Measurements from ENCODE around the gene ANKRD29.

Gene ANKRD29

GRCh38 chr18:23648940-23649607 is 13.6 kb downstream of the ANKRD29 start:
- TF ChIP-seq, protein P1, sequence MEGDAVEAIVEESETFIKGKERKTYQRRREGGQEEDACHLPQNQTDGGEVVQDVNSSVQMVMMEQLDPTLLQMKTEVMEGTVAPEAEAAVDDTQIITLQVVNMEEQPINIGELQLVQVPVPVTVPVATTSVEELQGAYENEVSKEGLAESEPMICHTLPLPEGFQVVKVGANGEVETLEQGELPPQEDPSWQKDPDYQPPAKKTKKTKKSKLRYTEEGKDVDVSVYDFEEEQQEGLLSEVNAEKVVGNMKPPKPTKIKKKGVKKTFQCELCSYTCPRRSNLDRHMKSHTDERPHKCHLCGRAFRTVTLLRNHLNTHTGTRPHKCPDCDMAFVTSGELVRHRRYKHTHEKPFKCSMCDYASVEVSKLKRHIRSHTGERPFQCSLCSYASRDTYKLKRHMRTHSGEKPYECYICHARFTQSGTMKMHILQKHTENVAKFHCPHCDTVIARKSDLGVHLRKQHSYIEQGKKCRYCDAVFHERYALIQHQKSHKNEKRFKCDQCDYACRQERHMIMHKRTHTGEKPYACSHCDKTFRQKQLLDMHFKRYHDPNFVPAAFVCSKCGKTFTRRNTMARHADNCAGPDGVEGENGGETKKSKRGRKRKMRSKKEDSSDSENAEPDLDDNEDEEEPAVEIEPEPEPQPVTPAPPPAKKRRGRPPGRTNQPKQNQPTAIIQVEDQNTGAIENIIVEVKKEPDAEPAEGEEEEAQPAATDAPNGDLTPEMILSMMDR (IDR thresholded peaks at IDR 0.05; ENCODE audit: borderline replicate concordance, control extremely low read depth, extremely low read depth, insufficient read depth, missing control alignments), result no peak
- in situ Hi-C loops (cut with MboI; ENCODE audit: low sequenced_read_pairs, unreplicated experiment), result no loop called here
- no peak for DNase-seq (ENCODE audit: low spot score)

- TF ChIP-seq, protein P1 (IDR thresholded peaks at IDR 0.05; ENCODE audit: borderline replicate concordance, control extremely low read depth, extremely low read depth, insufficient read depth, missing control alignments), result no peak
- in situ Hi-C loops (cut with MboI; ENCODE audit: low sequenced_read_pairs, unreplicated experiment), result no loop called here
- DNase-seq (ENCODE audit: low spot score), result no peak
Observed at GRCh38 chr18:23648456-23648855, 14.3 kb downstream of the ANKRD29 start.

GRCh38 chr18:23646282-23646681 is 16.4 kb downstream of the ANKRD29 start:
- DNase-seq (ENCODE audit: low spot score), result no peak
- TF ChIP-seq, protein P1 (IDR thresholded peaks at IDR 0.05; ENCODE audit: borderline replicate concordance, control extremely low read depth, extremely low read depth, insufficient read depth, missing control alignments), result no peak
- in situ Hi-C loops (cut with MboI; ENCODE audit: low sequenced_read_pairs, unreplicated experiment), result no loop called here

DNA sequence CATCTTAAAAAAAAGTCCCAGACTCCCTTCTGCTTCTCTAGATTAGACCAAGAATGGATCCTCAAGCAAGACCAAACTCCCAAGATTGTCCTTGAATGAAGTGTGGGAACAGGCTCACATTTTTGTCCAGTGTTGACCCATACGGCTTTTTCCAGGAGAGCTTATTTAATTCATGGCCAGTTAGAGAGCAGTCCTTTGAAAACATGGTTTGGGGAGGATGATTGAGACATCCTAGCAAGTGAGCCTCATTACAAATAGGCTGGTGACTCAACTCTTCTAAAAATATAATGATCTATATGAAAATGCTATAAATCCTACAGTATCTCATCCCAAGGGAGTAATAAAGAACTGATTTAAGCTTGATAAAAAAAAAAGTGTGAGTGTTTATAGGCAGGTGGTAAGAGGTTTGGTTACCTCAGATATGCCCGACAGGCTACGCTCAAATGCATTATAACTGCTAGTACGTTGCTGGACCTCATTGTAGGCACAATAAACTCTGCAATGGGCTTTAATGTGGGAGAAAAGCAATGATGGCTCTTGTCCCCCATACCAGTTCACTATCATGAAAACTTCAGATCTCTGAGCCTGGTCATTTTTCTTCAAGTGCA is 17.0 kb downstream of the ANKRD29 start:
- DNase-seq (ENCODE audit: low spot score), result no peak
- TF ChIP-seq, protein P1 (IDR thresholded peaks at IDR 0.05; ENCODE audit: borderline replicate concordance, control extremely low read depth, extremely low read depth, insufficient read depth, missing control alignments), result no peak
- in situ Hi-C loops (cut with MboI; ENCODE audit: low sequenced_read_pairs, unreplicated experiment), result no loop called here

- TF ChIP-seq, protein P1 (IDR thresholded peaks at IDR 0.05; ENCODE audit: borderline replicate concordance, control extremely low read depth, extremely low read depth, insufficient read depth, missing control alignments), result no peak
- no peak for DNase-seq (ENCODE audit: low spot score)
- in situ Hi-C loops (cut with MboI; ENCODE audit: low sequenced_read_pairs, unreplicated experiment), result no loop called here
Observed at GRCh38 chr18:23643815-23644490, 18.8 kb downstream of the ANKRD29 start.

DNA sequence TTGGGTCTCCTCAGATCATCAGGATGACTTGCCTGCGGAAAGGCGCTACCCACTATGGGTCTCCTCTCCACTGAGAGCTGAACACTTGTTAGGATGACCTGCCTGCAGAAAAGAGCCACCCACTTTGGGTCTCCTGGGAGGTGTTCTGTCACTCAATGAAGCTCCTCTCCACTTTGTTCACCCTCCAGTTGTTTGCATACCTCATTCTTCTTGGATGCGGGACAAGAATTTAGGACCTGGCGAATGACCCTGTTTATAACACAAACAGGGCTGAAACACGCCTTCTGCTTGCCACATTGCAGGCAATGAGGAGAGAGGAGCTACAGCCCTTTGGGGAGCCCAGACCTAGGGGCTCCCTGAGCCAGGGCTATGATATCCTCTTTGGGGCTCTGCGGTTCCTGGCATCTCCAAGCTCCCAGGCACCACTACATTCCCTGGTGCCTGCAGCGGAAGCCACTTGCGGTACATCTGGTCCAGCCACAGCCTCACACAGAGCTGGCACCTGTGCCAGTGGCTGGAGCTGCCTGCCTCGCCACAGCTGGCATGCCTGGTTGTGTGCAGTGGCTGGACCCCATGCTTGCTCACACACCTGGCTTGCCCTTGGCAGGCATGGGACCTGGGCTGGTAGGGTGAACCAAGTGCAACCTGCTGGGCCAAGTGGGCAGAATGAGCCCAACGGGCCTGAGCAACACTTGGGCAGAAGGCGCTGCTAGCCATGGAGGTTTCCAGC is 20.6 kb downstream of the ANKRD29 start:
- DNase-seq (ENCODE audit: low spot score), result no peak
- TF ChIP-seq, protein P1 (IDR thresholded peaks at IDR 0.05; ENCODE audit: borderline replicate concordance, control extremely low read depth, extremely low read depth, insufficient read depth, missing control alignments), result no peak
- in situ Hi-C loops (cut with MboI; ENCODE audit: low sequenced_read_pairs, unreplicated experiment), result no loop called here

All from GM13976 (cell line).